Erythroblast (primary cell): ENCODE results near the gene RNF167.

Source experiments
- GATA1 ChIP-seq: IDR thresholded peaks from 2 replicates; pipeline ENCODE4 v1.6.1; 2011; ENCODE audit warnings: low read depth, mild to moderate bottlenecking, control low read depth, low read length, moderate library complexity
- POLR2A ChIP-seq: IDR thresholded peaks from 2 replicates; pipeline ENCODE4 v1.6.1; 2011; ENCODE audit warnings: mild to moderate bottlenecking, low read length

DNA sequence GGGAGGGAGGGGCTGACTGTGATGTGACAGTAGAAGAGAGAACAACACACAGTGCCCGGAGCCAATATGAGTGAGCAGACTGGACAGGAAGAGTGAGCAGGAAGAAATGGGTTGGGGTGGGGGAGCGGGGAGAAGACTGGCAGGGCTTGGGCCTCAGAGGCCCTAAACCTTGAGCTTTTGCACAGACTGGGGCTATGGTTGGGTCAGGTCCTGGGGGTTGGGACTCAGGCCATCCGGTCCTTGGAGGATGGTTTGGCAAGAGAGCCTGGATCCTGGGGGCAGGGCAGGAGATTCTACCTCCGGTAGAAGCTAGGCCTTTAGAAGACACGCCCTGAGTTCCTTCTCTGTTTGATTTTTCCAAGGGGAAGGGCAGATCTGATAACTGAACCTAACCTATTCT, 46.3 kb downstream of the RNF167 start:
- TF ChIP-seq POLR2A: no peak
- no peak for TF ChIP-seq GATA1
